Hematopoietic multipotent progenitor cell (in vitro differentiated cells): ENCODE measurements around the gene CELF4. TPM values are rescaled to one million over a fixed set of nuclear protein-coding genes. Genes with fewer than 3 reads are reported as not detected.

Source experiments
- DNase-seq, 3 donors: peaks; one replicate each; pipeline ENCODE4 v3.0.0-alpha.2; 2011 to 2015; ENCODE audit warnings: low read depth in 2 of 3, low spot score in 2 of 3
- total RNA-seq: library from RNA; depleted of rRNA; stranded (reverse); fragments of >200 nt; gene quantifications from one replicate; pipeline ENCODE4 v1.2.3, GENCODE V29; 2012

Gene CELF4
- total RNA-seq, 1 donor = not detected

- no peak for DNase-seq
Measured at GRCh38 chr18:37574113-37574512, 8.5 kb upstream of the CELF4 start.

DNA sequence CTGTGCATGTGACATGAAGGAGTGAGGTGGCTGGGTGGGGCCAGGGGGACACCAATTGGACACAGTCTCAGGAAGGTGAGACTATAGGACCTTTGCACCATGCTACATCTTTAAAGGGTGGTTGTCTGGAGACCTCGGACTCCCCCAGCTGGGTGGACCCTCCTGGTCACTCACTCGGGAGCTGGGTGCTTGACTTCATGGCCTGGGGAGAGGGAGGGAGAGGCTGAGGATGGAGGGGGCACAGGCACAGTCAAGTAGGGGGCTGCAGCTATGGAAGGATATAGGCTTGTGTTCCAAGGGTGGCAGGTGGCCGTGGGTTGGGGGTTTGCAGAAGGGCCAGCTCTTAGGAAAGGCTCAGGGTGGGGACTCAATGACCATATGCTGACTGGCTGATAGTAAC, 7.1 kb upstream of the CELF4 start:
- no peak for DNase-seq

- no peak for DNase-seq
Measured at GRCh38 chr18:37571266-37571665, 5.7 kb upstream of the CELF4 start.

DNA sequence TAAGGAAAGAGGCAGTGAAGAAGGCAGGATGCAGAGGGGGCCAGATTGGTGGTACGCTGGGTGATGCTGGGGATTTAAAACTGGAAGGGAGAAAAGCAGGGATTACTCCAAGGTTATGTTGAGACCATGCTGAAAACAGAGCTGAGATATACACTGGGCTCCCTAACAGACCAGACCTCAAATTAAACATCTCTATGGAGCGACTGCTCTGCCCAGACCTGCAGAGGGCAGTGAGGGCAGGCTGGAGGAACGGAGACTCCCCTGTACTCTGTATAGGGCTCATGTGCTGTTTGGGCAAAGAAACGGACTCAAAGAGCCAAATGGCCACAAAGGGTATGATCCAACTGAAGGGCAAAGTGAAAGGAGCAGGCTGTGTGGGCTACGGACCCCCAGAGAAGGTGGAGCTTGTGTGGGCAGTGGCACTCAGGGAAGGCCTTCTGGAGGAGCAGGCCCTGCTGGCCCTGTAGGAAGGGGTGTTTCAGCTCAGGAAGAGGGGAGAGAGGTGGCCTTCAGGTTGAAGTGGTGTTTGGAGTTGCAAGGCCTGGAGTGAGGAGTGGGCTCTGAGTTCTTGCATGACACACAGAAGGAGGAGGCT, 4.8 kb upstream of the CELF4 start:
- DNase-seq = no peak

DNA sequence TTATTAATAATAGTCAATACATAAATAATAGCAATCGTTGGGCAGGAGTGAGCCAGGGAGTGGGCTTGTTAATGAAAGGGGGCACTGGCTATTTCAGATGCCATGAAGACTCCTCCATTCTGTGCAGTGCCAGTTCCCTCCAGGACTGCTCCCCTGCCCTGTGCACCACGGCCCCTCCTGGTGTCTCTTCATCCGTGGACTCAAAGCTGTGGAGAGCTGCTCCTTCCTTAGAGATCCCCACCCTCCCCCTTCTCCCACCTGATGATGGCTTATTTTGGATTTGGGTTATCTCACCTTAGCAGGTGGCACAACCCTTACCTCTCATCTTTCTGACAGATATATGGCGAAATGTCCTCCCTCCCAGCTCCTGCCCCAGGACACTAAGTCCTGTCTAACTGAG, 3.1 kb upstream of the CELF4 start:
- DNase-seq = no peak

GRCh38 chr18:37567994-37568359, 2.4 kb upstream of the CELF4 start:
- DNase-seq = no peak

- DNase-seq = peak in 1 of 3 donors; percentile 23
Measured at GRCh38 chr18:37567061-37567993, 1.7 kb upstream of the CELF4 start.

- no peak for DNase-seq
Measured at GRCh38 chr18:37566479-37567060, 972 bp upstream of the CELF4 start.

DNA sequence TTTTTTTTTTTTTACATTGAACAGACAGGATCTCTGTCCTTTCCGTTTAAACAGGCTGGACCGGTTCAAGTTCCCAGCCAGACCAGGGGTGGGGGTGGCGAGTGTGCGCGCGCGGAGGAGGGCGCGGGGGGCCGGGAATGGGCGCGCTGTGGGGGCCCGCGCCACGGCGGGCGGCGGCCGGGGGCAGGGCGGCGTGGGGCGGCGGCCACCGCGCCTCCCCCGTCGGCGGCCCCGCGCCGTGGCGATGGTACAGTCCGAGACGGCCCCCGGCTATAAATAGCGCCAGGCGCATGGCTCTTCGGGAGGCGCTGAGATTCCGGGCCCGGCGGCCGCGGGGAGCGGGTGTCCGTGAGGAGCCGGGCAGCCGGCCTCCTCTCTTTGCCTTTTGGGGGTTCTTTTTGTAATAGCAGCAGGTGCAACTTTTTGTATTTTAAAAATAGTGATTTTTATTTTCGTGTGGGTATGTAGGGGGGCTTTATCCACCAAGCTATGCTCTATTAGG, 430 bp upstream of the CELF4 start:
- no peak for DNase-seq

GRCh38 chr18:37564711-37565100, 892 bp downstream of the CELF4 start:
- peak in 2 of 3 donors; percentile 59 to 73 for DNase-seq

- DNase-seq = no peak
Measured at GRCh38 chr18:37563931-37564392, 1.6 kb downstream of the CELF4 start.

DNA sequence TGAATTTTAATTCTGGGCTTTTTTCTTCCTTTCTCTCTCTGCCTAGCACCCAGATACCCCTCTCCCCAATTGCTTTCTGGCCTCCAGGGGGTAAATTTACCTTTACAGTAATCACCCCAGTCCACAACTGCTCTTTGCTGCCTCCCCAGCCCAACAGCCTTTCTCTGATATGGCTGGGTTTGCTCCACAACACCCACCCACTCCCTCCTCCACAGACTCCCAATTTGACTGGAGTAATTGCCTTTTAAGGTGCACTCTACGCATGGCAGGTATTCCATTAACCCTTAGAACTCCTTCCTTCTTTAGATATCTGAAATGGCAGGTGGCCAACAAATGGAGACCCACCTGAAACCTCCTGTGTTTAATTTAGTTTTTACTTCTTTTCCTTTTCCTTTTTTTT, 3.6 kb downstream of the CELF4 start:
- no peak for DNase-seq

- no peak for DNase-seq
Measured at GRCh38 chr18:37560003-37560402, 5.6 kb downstream of the CELF4 start.

DNA sequence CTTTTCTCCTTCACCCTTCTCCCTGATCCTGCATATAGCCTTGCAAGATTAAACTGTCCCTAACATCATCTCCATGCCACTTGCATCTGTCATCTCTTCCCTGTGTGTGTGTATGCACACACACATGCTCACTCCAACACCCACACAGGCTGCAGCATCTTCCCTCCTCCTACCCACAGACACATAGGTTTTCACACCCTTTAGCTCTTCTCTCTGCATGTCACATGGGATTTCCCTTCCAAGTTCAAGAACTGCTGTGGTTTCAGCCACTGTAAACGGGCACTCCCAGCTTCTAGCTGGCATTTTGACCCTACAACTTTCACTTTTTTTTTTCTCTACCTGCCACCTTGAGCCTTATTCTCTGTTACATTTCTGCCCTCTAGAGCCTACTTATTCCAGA, 6.4 kb downstream of the CELF4 start:
- DNase-seq = no peak

GRCh38 chr18:37554399-37554787, 11.2 kb downstream of the CELF4 start:
- no peak for DNase-seq

DNA sequence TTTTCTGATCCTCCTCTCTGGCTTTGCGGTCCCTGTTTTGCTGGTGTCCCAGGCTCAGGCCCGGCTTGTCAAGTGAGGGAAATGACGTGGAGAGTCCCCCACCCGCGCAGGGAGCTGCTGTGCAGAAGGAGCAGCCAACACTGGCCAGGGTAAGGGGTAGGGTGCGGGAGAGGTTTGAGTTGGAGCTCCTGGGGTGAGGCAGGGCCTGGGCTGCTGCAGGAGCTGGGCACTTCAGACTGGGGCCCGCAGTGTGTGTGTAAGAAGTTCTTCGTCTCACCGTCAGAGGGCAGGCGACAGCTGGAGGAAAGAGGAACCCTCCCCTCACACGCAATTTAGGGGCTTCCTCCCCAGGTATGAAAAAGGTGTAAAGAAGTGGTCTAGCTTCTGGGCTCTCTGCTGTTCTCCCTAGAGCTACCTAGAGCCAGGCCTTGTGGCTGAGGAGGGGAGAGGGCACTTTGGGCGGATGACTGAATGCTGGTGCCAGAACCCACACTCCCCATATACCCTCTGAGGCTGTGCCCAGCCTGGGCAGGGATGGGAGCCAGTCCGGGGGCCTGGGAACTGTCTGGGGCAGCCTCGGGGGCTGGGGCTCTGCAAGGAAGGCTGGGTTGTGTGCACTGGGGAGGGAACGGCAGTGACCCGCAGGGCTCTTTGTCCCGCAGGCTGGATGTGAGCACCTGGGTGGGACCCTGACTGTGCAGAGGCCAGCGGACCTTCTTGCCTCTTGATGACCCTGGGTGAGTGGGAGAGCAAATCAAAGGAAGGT, 11.8 kb downstream of the CELF4 start:
- peak in 1 of 3 donors; percentile 36 for DNase-seq

DNA sequence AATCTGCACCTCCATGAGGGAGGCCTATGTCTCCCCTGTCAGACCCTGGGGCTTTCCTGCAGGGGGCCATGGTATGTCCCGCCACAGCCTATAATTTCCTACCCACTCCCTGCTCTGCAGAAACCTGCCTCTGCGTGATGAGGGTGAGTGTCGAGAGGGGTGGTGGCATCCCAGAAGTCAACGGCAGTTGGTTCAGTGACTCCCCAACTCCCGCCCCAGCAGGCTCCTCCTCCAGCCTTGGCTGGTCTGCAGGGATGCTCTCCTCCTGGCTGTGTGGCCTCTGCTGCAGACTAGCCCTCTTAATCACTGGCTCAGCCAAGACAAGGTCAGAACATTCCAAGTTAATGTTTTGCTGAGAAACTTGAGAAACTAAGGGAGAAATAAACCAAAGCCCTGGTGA, 13.3 kb downstream of the CELF4 start:
- DNase-seq = no peak

DNA sequence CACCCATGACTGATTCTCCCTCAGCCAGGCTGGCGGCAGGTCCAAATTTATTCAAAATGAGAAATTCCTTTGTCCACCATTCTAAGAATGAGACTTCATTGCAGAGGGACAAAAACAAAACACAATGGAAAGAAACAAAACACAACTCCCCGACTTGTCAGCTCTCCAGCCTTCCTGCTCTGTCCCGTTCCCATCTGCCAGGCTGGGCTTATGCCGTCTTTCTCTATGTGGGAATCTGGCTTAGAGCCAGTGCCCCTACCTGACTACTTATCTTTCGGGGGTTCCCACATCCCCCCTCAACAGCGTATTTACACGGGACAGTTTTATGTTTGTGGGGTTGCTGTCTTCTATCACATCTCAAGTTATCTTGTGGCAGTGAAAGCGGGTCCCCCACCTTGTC, 13.8 kb downstream of the CELF4 start:
- no peak for DNase-seq

- no peak for DNase-seq
Measured at GRCh38 chr18:37551249-37551648, 14.3 kb downstream of the CELF4 start.

- DNase-seq = no peak
Measured at GRCh38 chr18:37550118-37550875, 15.3 kb downstream of the CELF4 start.
